ENCODE measurements around the gene SZT2. TPM values are rescaled to one million over a fixed set of nuclear protein-coding genes. Genes with fewer than 3 reads are reported as not detected.

SZT2 gene
- total RNA-seq, 4 donors from 2014 or later = 26.4 to 61.9 (median 36.7) TPM

GRCh38 chr1:43354471-43354870 lies 35.2 kb upstream of the SZT2 start:
- TF ChIP-seq, protein P1, sequence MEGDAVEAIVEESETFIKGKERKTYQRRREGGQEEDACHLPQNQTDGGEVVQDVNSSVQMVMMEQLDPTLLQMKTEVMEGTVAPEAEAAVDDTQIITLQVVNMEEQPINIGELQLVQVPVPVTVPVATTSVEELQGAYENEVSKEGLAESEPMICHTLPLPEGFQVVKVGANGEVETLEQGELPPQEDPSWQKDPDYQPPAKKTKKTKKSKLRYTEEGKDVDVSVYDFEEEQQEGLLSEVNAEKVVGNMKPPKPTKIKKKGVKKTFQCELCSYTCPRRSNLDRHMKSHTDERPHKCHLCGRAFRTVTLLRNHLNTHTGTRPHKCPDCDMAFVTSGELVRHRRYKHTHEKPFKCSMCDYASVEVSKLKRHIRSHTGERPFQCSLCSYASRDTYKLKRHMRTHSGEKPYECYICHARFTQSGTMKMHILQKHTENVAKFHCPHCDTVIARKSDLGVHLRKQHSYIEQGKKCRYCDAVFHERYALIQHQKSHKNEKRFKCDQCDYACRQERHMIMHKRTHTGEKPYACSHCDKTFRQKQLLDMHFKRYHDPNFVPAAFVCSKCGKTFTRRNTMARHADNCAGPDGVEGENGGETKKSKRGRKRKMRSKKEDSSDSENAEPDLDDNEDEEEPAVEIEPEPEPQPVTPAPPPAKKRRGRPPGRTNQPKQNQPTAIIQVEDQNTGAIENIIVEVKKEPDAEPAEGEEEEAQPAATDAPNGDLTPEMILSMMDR (IDR thresholded peaks at IDR 0.05) = no peak
- ATAC-seq (ENCODE audit: low FRiP score) (no peak), DNase-seq (ENCODE audit: low spot score) (no peak)

GRCh38 chr1:43354936-43355335 lies 34.8 kb upstream of the SZT2 start:
- no peak for ATAC-seq (ENCODE audit: low FRiP score)
- DNase-seq (ENCODE audit: low spot score) = no peak
- TF ChIP-seq, protein P1 (IDR thresholded peaks at IDR 0.05) = no peak

GRCh38 chr1:43357251-43357650 lies 32.4 kb upstream of the SZT2 start:
- DNase-seq (ENCODE audit: low spot score) (no peak), ATAC-seq (ENCODE audit: low FRiP score) (no peak)
- TF ChIP-seq, protein P1 (IDR thresholded peaks at IDR 0.05) = no peak

DNA sequence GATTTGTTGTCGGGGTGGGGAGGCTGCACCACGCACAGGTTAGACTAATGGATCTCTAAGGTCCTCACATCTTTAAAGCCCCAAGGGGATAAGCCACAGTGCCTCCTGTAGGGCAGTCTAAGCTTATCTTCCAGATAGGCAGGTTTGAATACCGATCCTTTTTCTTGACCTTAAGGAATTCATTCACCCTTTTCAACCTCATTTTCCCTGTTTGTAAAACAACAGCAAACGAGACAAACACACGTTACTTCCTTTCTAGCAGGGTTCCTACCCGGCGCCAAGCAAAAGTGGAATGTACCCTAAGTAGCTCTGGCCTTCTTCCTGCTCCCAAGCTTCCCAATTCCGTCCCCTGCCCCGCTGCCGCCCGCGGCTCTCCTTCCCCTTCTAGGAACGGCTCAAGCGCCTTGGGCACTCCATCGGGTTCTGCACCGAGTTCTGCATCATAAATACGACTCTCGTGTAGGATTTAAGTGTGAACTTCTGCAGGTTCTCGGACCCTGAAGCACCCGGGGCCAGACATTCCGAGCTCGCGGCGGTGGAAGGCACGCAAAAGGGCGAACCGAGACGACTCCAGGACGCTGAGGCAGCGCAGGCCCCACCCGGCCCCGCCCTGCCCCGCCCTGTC lies 31.5 kb upstream of the SZT2 start:
- TF ChIP-seq, protein P1 (IDR thresholded peaks at IDR 0.05) = no peak

DNA sequence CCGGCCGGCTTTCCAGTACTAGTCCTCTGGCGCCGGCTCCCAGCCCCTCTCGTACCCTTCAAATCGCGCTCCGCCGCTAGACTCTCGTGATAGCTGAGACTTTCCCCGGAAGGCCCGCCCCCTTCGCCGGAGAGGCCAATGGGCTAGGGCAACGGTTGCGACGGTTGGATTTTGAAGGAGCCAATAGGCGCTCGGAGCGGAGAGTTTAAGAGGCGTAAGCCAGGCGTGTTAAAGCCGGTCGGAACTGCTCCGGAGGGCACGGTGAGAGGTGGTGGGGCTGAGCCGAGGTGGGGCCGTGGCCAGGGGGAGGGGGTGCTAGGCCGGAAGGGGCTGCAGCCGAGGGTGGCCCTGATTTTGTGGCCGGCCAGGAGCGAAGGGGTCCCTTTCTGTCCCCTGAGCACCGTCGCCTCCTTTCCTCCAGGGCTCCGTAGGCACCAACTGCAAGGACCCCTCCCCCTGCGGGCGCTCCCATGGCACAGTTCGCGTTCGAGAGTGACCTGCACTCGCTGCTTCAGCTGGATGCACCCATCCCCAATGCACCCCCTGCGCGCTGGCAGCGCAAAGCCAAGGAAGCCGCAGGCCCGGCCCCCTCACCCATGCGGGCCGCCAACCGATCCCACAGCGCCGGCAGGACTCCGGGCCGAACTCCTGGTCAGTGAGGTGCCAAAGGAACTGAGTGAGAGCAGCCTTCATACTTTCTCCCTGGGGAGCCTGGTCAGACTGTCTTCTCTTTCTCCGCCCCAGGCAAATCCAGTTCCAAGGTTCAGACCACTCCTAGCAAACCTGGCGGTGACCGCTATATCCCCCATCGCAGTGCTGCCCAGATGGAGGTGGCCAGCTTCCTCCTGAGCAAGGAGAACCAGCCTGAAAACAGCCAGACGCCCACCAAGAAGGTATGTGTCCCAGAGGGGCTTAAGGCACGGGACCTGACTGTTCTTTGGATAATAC lies 30.7 kb upstream of the SZT2 start, which contains the start of gene CDC20:
TSS of gene CDC20 (plus strand) at position 236 of the 948 bp plus-strand sequence. CDS start at position 471, 235 bp downstream.
- DNase-seq (ENCODE audit: low spot score) = peak; percentile 99

More for the DNA sequence above, 31.5 kb upstream of the SZT2 start:
- peak; percentile 39 for ATAC-seq (ENCODE audit: low FRiP score)
- DNase-seq (ENCODE audit: low spot score) = no peak

DNA sequence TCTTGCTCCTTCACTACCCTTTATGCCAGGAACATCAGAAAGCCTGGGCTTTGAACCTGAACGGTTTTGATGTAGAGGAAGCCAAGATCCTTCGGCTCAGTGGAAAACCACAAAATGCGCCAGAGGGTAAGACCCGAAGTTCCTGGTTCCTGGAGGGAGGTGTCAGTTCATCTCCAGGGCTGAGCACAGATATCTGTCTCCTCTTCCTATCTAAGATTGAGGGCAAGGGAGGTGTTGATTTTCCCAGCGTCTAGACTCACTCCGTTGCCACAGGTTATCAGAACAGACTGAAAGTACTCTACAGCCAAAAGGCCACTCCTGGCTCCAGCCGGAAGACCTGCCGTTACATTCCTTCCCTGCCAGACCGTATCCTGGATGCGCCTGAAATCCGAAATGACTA lies 30.0 kb upstream of the SZT2 start:
- ATAC-seq (ENCODE audit: low FRiP score) (no peak), DNase-seq (ENCODE audit: low spot score) (no peak)
- TF ChIP-seq, protein P1 (IDR thresholded peaks at IDR 0.05) = no peak

More for the DNA sequence above, 30.7 kb upstream of the SZT2 start, which contains the start of gene CDC20:
- ATAC-seq (ENCODE audit: low FRiP score) = peak; percentile 98
- TF ChIP-seq, protein P1 (IDR thresholded peaks at IDR 0.05) = no peak
